CD14-positive monocyte (primary cell): ENCODE measurements around the gene ERP27. TPM values are rescaled to one million over a fixed set of nuclear protein-coding genes. Genes with fewer than 3 reads are reported as not detected.

ENCODE experiments used
- DNase-seq, 3 donors: peaks; one replicate each; pipeline ENCODE4 v3.0.0-alpha.2; 2011 to 2022
- H2AFZ ChIP-seq: 2 replicates; pipeline ENCODE4 v1.6.0; 2012; ENCODE audit warnings: mild to moderate bottlenecking, low read depth, low read length, inconsistent platforms; ENCODE audit not compliant: insufficient read depth, poor library complexity, severe bottlenecking
- H3K27ac ChIP-seq, 2 donors: 1 replicate in 1 of 2; 2 replicates in 1 of 2; pipeline ENCODE4 v1.5.1; 2012 to 2013; ENCODE audit warnings: low read length in 2 of 2, control low read depth in 1 of 2, inconsistent platforms in 1 of 2, low read depth in 1 of 2, mild to moderate bottlenecking in 1 of 2
- H3K27me3 ChIP-seq, 2 donors: one replicate each; pipeline versions ENCODE4 v1.6.0 to v1.6.1; 2011 to 2013; ENCODE audit warnings: low read length in 2 of 2; ENCODE audit not compliant: control insufficient read depth in 2 of 2, insufficient read depth in 2 of 2
- H3K36me3 ChIP-seq, 2 donors: replicated peaks in 1 of 2; 1 replicate in 1 of 2; 2 replicates in 1 of 2; pipeline versions ENCODE4 v1.5.1 to v1.6.1; 2012 to 2013; ENCODE audit warnings: low read length in 2 of 2, control low read depth in 1 of 2, inconsistent platforms in 1 of 2, mild to moderate bottlenecking in 1 of 2; ENCODE audit not compliant: insufficient read depth in 2 of 2, control insufficient read depth in 1 of 2
- H3K4me1 ChIP-seq, 2 donors: 1 replicate in 1 of 2; 2 replicates in 1 of 2; pipeline versions ENCODE4 v1.5.1 to v1.6.1; 2012 to 2013; ENCODE audit warnings: low read length in 2 of 2, control low read depth in 1 of 2, inconsistent platforms in 1 of 2, mild to moderate bottlenecking in 1 of 2, moderate library complexity in 1 of 2; ENCODE audit not compliant: insufficient read depth in 2 of 2, control insufficient read depth in 1 of 2
- H3K4me2 ChIP-seq: replicated peaks from 2 replicates; pipeline ENCODE3; 2012; ENCODE audit warnings: low read length, moderate library complexity, mild to moderate bottlenecking; ENCODE audit not compliant: poor library complexity, severe bottlenecking; ENCODE audit errors: extremely low read depth
- H3K4me3 ChIP-seq, 3 experiments: fragments of 200-600 bp in 1 of 3; sonication (generic) in 1 of 3; replicated peaks in 1 of 3; 1 replicate in 2 of 3; 2 replicates in 1 of 3; pipeline ENCODE4 v1.5.1; 2011 to 2013; ENCODE audit warnings: low read length in 3 of 3, mild to moderate bottlenecking in 3 of 3, control low read depth in 2 of 3, low read depth in 2 of 3, inconsistent platforms in 1 of 3, moderate library complexity in 1 of 3
- H3K79me2 ChIP-seq: 2 replicates; pipeline ENCODE4 v1.6.0; 2012; ENCODE audit warnings: mild to moderate bottlenecking, control low read depth, inconsistent platforms, low read length, moderate library complexity; ENCODE audit not compliant: insufficient read depth
- H3K9ac ChIP-seq: 2 replicates; pipeline ENCODE4 v1.6.0; 2017; ENCODE audit warnings: low read length, mild to moderate bottlenecking; ENCODE audit not compliant: insufficient read depth, poor library complexity, severe bottlenecking
- H3K9me3 ChIP-seq, 2 donors: replicated peaks in 1 of 2; 1 replicate in 1 of 2; 2 replicates in 1 of 2; pipeline versions ENCODE4 v1.5.1 to v1.6.1; 2012 to 2013; ENCODE audit warnings: low read length in 2 of 2, control low read depth in 1 of 2; ENCODE audit not compliant: control insufficient read depth in 1 of 2, insufficient read depth in 1 of 2
- H4K20me1 ChIP-seq: 2 replicates; pipeline ENCODE4 v1.6.0; 2012; ENCODE audit warnings: mild to moderate bottlenecking, low read length, control low read depth, moderate library complexity; ENCODE audit not compliant: insufficient read depth
- H3K27ac Mint-ChIP-seq, 7 donors: one replicate each; pipeline ENCODE4 v1.8.0; 2020; ENCODE audit warnings: mild to moderate bottlenecking in 7 of 7, mixed read lengths in 7 of 7, moderate library complexity in 6 of 7, inconsistent platforms in 2 of 7
- H3K27me3 Mint-ChIP-seq, 3 donors: one replicate each; pipeline ENCODE4 v1.8.0; 2021 to 2022; ENCODE audit warnings: low read depth in 3 of 3, mild to moderate bottlenecking in 3 of 3, mixed read lengths in 3 of 3, moderate library complexity in 3 of 3, inconsistent platforms in 1 of 3
- H3K36me3 Mint-ChIP-seq, 2 donors: one replicate each; pipeline ENCODE4 v1.8.0; 2020; ENCODE audit warnings: mixed read lengths in 2 of 2, inconsistent platforms in 1 of 2, mild to moderate bottlenecking in 1 of 2
- H3K4me1 Mint-ChIP-seq: one replicate; pipeline ENCODE4 v1.8.0; 2020; ENCODE audit warnings: mild to moderate bottlenecking, mixed read lengths
- H3K4me3 Mint-ChIP-seq, 2 donors: one replicate each; pipeline ENCODE4 v1.8.0; 2020; ENCODE audit warnings: mild to moderate bottlenecking in 2 of 2, mixed read lengths in 2 of 2, moderate library complexity in 1 of 2
- H3K9me3 Mint-ChIP-seq, 7 donors: one replicate each; pipeline ENCODE4 v1.8.0; 2020 to 2022; ENCODE audit warnings: mixed read lengths in 7 of 7, mild to moderate bottlenecking in 6 of 7, moderate library complexity in 6 of 7, inconsistent platforms in 2 of 7
- CTCF ChIP-seq: fragments of 200-600 bp; IDR thresholded peaks from one replicate; pipeline ENCODE4 v1.8.0; 2022; ENCODE audit warnings: antibody characterized with exemption, mild to moderate bottlenecking
- WGBS: methylation state at CpG from one replicate; pipeline ENCODE4 v1.1.5; 2013; ENCODE audit warnings: missing lambda C conversion rate; ENCODE audit not compliant: insufficient coverage; 5-methylcytosine and 5-hydroxymethylcytosine counted together
- intact Hi-C, 2 donors: fragments of 100-400 bp; cut with micrococcal nuclease; formaldehyde crosslinking; loops; one replicate each; pipeline versions ENCODE4 v1.15.0 to v1.15.1; 2023
- polyA plus RNA-seq, 3 donors: library from polyadenylated mRNA; depleted of rRNA in 1 of 3; unstranded in 2 of 3; stranded (reverse) in 1 of 3; fragments of 300-500 nt in 2 of 3; fragments of >200 nt in 1 of 3; fragmentation: Illumina TruSeq in 2 of 3; gene quantifications; 1 replicate in 2 of 3; 2 replicates in 1 of 3; pipeline ENCODE4 v1.2.3, GENCODE V29; 2012 to 2021

The ERP27 gene
- polyA plus RNA-seq, 3 donors: 2.5 to 7.2 (median 2.5) TPM

GRCh38 chr12:14982562-14982961 lies 44.2 kb upstream of the ERP27 start:
- Mint-ChIP-seq H3K9me3 (no peaks in the 10 kb centered on the region), H3K4me3 (peak overlapping the region in 1 of 2 donors; percentile 89), H3K36me3 (no peaks in the 10 kb centered on the region), H3K4me1 (peaks cover 76% of the 10 kb centered on the region), H3K27me3 (no peaks in the 10 kb centered on the region), H3K27ac (peak overlapping the region; percentile 95 to 100 (median 99))
- WGBS: no CpG with 5 or more reads among the region's 1 CpG
- no peaks in the 10 kb centered on the region for H4K20me1 ChIP-seq
- peak overlapping the region; percentile 91 to 98 for H3K27ac ChIP-seq
- no peaks in the 10 kb centered on the region for H3K9me3 ChIP-seq
- peak; percentile 70 to 94 (median 89) for DNase-seq
- no peak overlapping the region for H2AFZ ChIP-seq
- no peaks in the 10 kb centered on the region for H3K27me3 ChIP-seq
- intact Hi-C loops: no loop called here
- peak overlapping the region; percentile 71 for H3K9ac ChIP-seq
- no peak for TF ChIP-seq CTCF
- H3K4me2 ChIP-seq: peak overlapping the region; percentile 74
- H3K79me2 ChIP-seq: peaks cover 18% of the 10 kb centered on the region
- no peaks in the 10 kb centered on the region for H3K36me3 ChIP-seq
- H3K4me1 ChIP-seq: peaks cover 68 to 78% of the 10 kb centered on the region in 2 donors
- H3K4me3 ChIP-seq: peak overlapping the region in 2 of 3 experiments; percentile 0 to 69

- Mint-ChIP-seq H3K27ac (peak overlapping the region; percentile 95 to 100 (median 99)), H3K4me1 (peaks cover 77% of the 10 kb centered on the region), H3K36me3 (no peaks in the 10 kb centered on the region), H3K4me3 (peak overlapping the region; percentile 62 to 89), H3K9me3 (no peaks in the 10 kb centered on the region), H3K27me3 (no peaks in the 10 kb centered on the region)
- DNase-seq: peak; percentile 92 to 99 (median 97)
- Histone ChIP-seq H3K9me3 (no peaks in the 10 kb centered on the region), H3K27ac (peak overlapping the region; percentile 91 to 98), H3K9ac (peak overlapping the region; percentile 71), H2AFZ (no peak overlapping the region), H3K4me1 (peaks cover 74 to 78% of the 10 kb centered on the region in 2 donors), H4K20me1 (no peaks in the 10 kb centered on the region), H3K27me3 (no peaks in the 10 kb centered on the region), H3K4me2 (peak overlapping the region; percentile 74), H3K36me3 (no peaks in the 10 kb centered on the region), H3K4me3 (peak overlapping the region; percentile 19 to 69 (median 69)), H3K79me2 (peaks cover 20% of the 10 kb centered on the region)
- WGBS: 0% methylated on average over 1 of the region's 2 CpGs
- no peak for TF ChIP-seq CTCF
- intact Hi-C loops: loop anchor here in 1 of 2 donors (2.0 kb wide), 1 partner anchor 20 kb away; the partner anchor contains the start of gene ARHGDIB
Observed at GRCh38 chr12:14981049-14981448, 42.7 kb upstream of the ERP27 start.
